PC-9 (cell line): Measurements from ENCODE around the gene EGLN1. TPM values are rescaled to one million over a fixed set of nuclear protein-coding genes. Genes with fewer than 3 reads are reported as not detected.

Source experiments
- BruUV-seq: library from RNA; stranded (reverse); fragments of 400-500 nt; replicated peaks from 2 replicates; lab custom pipeline; 2021; lab: Mats Ljungman, UMichigan
- CTCF ChIA-PET: fragments of 300-600 bp; sonication (Branson Sonifier 250); formaldehyde crosslinking; loops from one replicate; lab custom pipeline; 2022; ENCODE audit warnings: antibody characterized with exemption; lab: Charles Lee
- POLR2A ChIA-PET: fragments of 300-600 bp; sonication (Branson Sonifier 250); formaldehyde crosslinking; loops from one replicate; lab custom pipeline; 2022; ENCODE audit warnings: antibody characterized with exemption; ENCODE audit not compliant: unreplicated experiment; lab: Charles Lee
- DNase-seq, 2 experiments: peaks; one replicate each; pipeline versions ENCODE4 v3.0.0 to v3.0.0-alpha.2; 2015 to 2022; ENCODE audit warnings: mixed read lengths in 1 of 2
- H2AFZ ChIP-seq: fragments of 200-600 bp; sonication (generic); 2 replicates; pipeline ENCODE4 v1.8.1; 2017; ENCODE audit warnings: antibody characterized with exemption
- H3F3A ChIP-seq: fragments of 200-600 bp; sonication (generic); 2 replicates; pipeline ENCODE4 v1.8.1; 2017; ENCODE audit warnings: antibody characterized with exemption, mild to moderate bottlenecking, low read depth; ENCODE audit not compliant: insufficient read depth
- H3K27ac ChIP-seq: fragments of 200-600 bp; sonication (generic); 2 replicates; pipeline ENCODE4 v1.6.1; 2016; ENCODE audit warnings: mixed run types
- H3K27me3 ChIP-seq: fragments of 200-600 bp; sonication (generic); 2 replicates; pipeline ENCODE4 v1.6.1; 2016; ENCODE audit warnings: low read depth, mixed run types; ENCODE audit not compliant: insufficient read depth
- H3K36me3 ChIP-seq: fragments of 200-600 bp; sonication (generic); 2 replicates; pipeline ENCODE4 v1.6.1; 2016; ENCODE audit warnings: low read depth, mixed run types
- H3K4me1 ChIP-seq: fragments of 200-600 bp; sonication (generic); replicated peaks from 2 replicates; pipeline ENCODE4 v1.6.1; 2016; ENCODE audit warnings: mixed run types; ENCODE audit not compliant: insufficient read depth
- H3K4me2 ChIP-seq: fragments of 200-600 bp; sonication (generic); 2 replicates; pipeline ENCODE4 v1.6.1; 2017; ENCODE audit warnings: mixed run types
- H3K4me3 ChIP-seq: fragments of 200-600 bp; sonication (generic); 2 replicates; pipeline ENCODE4 v1.6.1; 2016; ENCODE audit warnings: mixed run types
- H3K79me2 ChIP-seq: fragments of 200-600 bp; sonication (generic); 2 replicates; pipeline ENCODE4 v1.6.1; 2017; ENCODE audit warnings: low read depth, mixed run types
- H3K9me2 ChIP-seq: fragments of 200-600 bp; sonication (generic); 2 replicates; pipeline ENCODE4 v1.8.1; 2017; ENCODE audit warnings: mild to moderate bottlenecking; ENCODE audit not compliant: insufficient read depth
- H3K9me3 ChIP-seq: fragments of 200-600 bp; sonication (generic); 2 replicates; pipeline ENCODE4 v1.8.1; 2016; ENCODE audit warnings: low read depth; ENCODE audit not compliant: insufficient read depth
- H4K20me1 ChIP-seq: fragments of 200-600 bp; sonication (generic); 2 replicates; pipeline ENCODE4 v1.8.1; 2017; ENCODE audit not compliant: insufficient read depth
- EZH2 ChIP-seq: fragments of 200-600 bp; sonication (generic); IDR thresholded peaks from 2 replicates; pipeline ENCODE4 v1.8.0; 2017; ENCODE audit warnings: antibody characterized with exemption, low read depth
- intact Hi-C: fragments of 100-400 bp; cut with micrococcal nuclease; formaldehyde crosslinking; loops from one replicate; pipeline ENCODE4 v1.10.0; 2022; ENCODE audit not compliant: unreplicated experiment
- total RNA-seq: library from RNA; stranded (reverse); gene quantifications from 2 replicates; pipeline ENCODE4 v1.2.3, GENCODE V29; 2021
- TF ChIP-seq, protein P1 (sequence below): fragments of 200-600 bp; sonication (generic); conservative IDR thresholded peaks from 2 replicates; pipeline ENCODE4 v1.6.1; 2017; ENCODE audit warnings: mixed run types, antibody characterized with exemption, mild to moderate bottlenecking, moderate library complexity

EGLN1 gene
- total RNA-seq, 1 experiment from 2014 or later = 18.8 TPM

DNA sequence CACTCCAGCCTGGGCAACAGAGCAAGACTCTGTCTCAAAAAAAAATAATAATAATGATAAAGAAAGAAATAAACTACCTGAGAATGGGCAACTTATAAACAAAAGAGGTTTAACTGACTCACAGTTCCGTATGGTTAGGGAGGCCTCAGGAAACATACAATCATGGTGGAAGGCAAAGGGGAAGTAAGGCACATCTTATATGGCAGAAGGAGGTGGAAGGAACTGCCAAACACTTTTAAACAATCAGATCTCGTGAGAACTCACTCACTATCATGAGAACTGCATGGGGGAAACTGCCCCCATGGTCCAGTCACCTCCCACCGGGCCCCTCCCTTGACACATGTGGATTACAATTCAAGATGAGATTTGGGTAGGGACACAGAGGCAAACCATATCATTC lies 6.3 kb upstream of the EGLN1 start:
- H3K9me3 ChIP-seq = no peaks in the 10 kb centered on the region
- H3K27me3 ChIP-seq = no peaks in the 10 kb centered on the region
- intact Hi-C loops = no loop called here
- POLR2A ChIA-PET = no interaction called here
- CTCF ChIA-PET = no interaction called here
- no peak for TF ChIP-seq EZH2
- TF ChIP-seq, protein P1, sequence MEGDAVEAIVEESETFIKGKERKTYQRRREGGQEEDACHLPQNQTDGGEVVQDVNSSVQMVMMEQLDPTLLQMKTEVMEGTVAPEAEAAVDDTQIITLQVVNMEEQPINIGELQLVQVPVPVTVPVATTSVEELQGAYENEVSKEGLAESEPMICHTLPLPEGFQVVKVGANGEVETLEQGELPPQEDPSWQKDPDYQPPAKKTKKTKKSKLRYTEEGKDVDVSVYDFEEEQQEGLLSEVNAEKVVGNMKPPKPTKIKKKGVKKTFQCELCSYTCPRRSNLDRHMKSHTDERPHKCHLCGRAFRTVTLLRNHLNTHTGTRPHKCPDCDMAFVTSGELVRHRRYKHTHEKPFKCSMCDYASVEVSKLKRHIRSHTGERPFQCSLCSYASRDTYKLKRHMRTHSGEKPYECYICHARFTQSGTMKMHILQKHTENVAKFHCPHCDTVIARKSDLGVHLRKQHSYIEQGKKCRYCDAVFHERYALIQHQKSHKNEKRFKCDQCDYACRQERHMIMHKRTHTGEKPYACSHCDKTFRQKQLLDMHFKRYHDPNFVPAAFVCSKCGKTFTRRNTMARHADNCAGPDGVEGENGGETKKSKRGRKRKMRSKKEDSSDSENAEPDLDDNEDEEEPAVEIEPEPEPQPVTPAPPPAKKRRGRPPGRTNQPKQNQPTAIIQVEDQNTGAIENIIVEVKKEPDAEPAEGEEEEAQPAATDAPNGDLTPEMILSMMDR = no peak
- H3K4me3 ChIP-seq = no peak overlapping the region
- H3K4me1 ChIP-seq = peaks cover 11% of the 10 kb centered on the region
- no peaks in the 10 kb centered on the region for H3K79me2 ChIP-seq
- DNase-seq = no peak
- no peaks in the 10 kb centered on the region for H4K20me1 ChIP-seq
- no peak overlapping the region for H2AFZ ChIP-seq
- no peaks in the 10 kb centered on the region for H3K36me3 ChIP-seq
- BruUV-seq = no TSS peak
- H3F3A ChIP-seq = no peaks in the 10 kb centered on the region
- no peak overlapping the region for H3K27ac ChIP-seq
- no peaks in the 10 kb centered on the region for H3K9me2 ChIP-seq
- H3K4me2 ChIP-seq = no peak overlapping the region

DNA sequence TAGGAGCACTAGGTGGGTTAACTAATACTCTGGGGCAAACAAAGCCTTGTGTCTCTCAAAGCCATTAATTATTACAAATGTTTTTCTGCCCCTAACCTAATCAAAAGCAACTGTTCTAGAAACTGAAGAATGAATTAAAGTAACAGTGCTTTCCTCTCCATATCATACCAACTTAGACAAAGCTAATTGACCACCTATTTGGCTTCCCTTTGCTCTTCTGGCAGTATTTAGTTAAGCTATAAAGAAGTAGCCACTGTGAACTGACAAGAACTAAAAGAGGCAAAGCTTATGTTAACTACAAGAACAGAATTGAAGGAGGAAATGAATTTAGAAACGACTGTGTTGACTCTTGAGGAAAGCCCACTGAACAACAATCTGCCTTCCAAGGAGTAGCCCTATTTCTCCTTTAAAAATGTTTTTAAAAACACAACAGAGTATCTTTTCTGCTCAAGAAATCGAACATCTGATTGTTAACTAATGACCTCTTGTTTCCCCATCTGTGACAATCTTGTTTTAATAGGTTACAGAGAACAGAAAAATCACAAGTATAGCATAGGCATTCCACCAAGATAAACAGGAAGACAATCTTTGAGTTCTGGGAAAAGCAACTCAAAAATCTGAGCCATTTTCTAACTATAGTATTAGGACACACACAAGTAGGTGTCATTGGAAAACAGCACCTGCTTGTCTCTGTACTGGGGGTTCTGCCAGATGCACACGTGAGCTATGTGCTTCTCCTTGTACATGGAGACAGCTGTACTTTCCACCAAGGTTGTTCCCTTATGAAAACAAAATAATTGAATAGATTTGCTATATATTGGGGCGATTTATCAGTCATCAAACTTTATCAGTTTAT lies 3.1 kb upstream of the EGLN1 start:
- Histone ChIP-seq H3K36me3 (no peaks in the 10 kb centered on the region), H3K4me2 (no peak overlapping the region), H3K27ac (no peak overlapping the region), H3K9me3 (no peaks in the 10 kb centered on the region), H3K4me1 (peaks cover 15% of the 10 kb centered on the region), H4K20me1 (no peaks in the 10 kb centered on the region), H2AFZ (no peak overlapping the region), H3K27me3 (no peaks in the 10 kb centered on the region), H3K9me2 (no peaks in the 10 kb centered on the region), H3K4me3 (no peak overlapping the region), H3F3A (peaks cover 8% of the 10 kb centered on the region), H3K79me2 (peaks cover 10% of the 10 kb centered on the region)
- no peak for DNase-seq
- intact Hi-C loops = no loop called here
- CTCF ChIA-PET = no interaction called here
- POLR2A ChIA-PET = interaction anchor here (0.6 kb wide), 1 partner anchor 64 kb away, joined by 12 read pairs; no protein-coding TSS in a partner anchor
- TF ChIP-seq, protein P1 = no peak
- TF ChIP-seq EZH2 = no peak
- no TSS peak for BruUV-seq

DNA sequence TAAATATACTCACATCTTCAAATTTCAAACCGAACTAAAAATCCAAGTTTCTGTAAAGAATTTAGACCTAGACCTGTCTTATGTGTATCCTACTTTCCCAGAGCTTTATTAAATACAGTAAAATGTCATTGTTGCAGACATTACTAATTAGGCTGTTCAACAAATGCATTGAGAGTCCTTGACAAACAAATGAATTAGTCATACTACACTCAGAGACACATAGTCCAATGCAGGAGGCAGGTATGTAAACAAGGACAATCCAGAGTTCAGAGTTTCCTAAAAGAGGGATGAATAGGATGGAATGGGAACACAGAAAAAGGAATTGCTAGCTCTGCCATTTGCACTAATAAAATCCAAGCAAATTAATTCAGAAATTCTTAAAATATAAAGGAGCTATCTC lies 1.6 kb upstream of the EGLN1 start:
- ChIA-PET POLR2A (no interaction called here), CTCF (interaction anchor here (0.6 kb wide), 1 partner anchor 465 kb away, joined by 5 read pairs; no protein-coding TSS in a partner anchor)
- H3K4me3 ChIP-seq = peak overlapping the region; percentile 54; the same call in 1 of the 2 replicates
- intact Hi-C loops = loop anchor here (2.0 kb wide), 1 partner anchor 85 kb away; the partner anchor contains the start of gene SPRTN
- no peak overlapping the region for H2AFZ ChIP-seq
- H3K36me3 ChIP-seq = no peaks in the 10 kb centered on the region
- peak overlapping the region; percentile 65 for H3K27ac ChIP-seq
- DNase-seq = peak in 1 of 2 experiments; percentile 69
- peaks cover 26% of the 10 kb centered on the region for H3K79me2 ChIP-seq
- peak overlapping the region; percentile 79 for H3K4me2 ChIP-seq
- H3K4me1 ChIP-seq = peaks cover 26% of the 10 kb centered on the region
- no peaks in the 10 kb centered on the region for H3K9me3 ChIP-seq
- no peaks in the 10 kb centered on the region for H3K9me2 ChIP-seq
- H3K27me3 ChIP-seq = no peaks in the 10 kb centered on the region
- TF ChIP-seq, protein P1 = no peak
- no peak for TF ChIP-seq EZH2
- BruUV-seq = no TSS peak
- H4K20me1 ChIP-seq = no peaks in the 10 kb centered on the region
- H3F3A ChIP-seq = peaks cover 8% of the 10 kb centered on the region
